GM12865 (cell line): ENCODE data around the gene SYNGR3.

Experiments
- DNase-seq: peaks from one replicate; pipeline ENCODE4 v3.0.0; 2010; ENCODE audit warnings: low read depth
- H3K4me3 ChIP-seq: 2 replicates; pipeline ENCODE4 v1.5.1; 2011; ENCODE audit warnings: mild to moderate bottlenecking, low read depth, low read length, control low read depth
- CTCF ChIP-seq: IDR thresholded peaks from 2 replicates; pipeline ENCODE4 v1.5.1; 2011; ENCODE audit warnings: low read length, control low read depth, low read depth, inconsistent platforms; ENCODE audit not compliant: insufficient read depth; ENCODE audit errors: missing control alignments

Gene SYNGR3

GRCh38 chr16:1989209-1990100, at the start of gene SYNGR3:
Gene SYNGR3 (plus strand): TSS chr16:1989970. CDS start chr16:1990103, 133 bp downstream.
- no peak for DNase-seq
- no peak for TF ChIP-seq CTCF
- peak within 1 kb of the TSS; percentile 76 for H3K4me3 ChIP-seq

GRCh38 chr16:1940273-1941161, 49.3 kb upstream of the SYNGR3 start:
- no peak overlapping the region for H3K4me3 ChIP-seq
- no peak for DNase-seq
- no peak for TF ChIP-seq CTCF

- peak overlapping the region; percentile 82 for H3K4me3 ChIP-seq
- no peak for TF ChIP-seq CTCF
- no peak for DNase-seq
Measured at GRCh38 chr16:1941162-1942046, 48.4 kb upstream of the SYNGR3 start.

GRCh38 chr16:1942047-1942809, 47.5 kb upstream of the SYNGR3 start:
- DNase-seq, result no peak
- H3K4me3 ChIP-seq, result peak overlapping the region; percentile 82

GRCh38 chr16:1942810-1943726, 46.7 kb upstream of the SYNGR3 start, which contains the start of gene MSRB1:
Gene MSRB1 (minus strand): TSS chr16:1943199. CDS start chr16:1943156, 43 bp downstream.
- TF ChIP-seq CTCF, result no peak
- DNase-seq, result peak; percentile 99
- peak within 1 kb of the TSS; percentile 82 for H3K4me3 ChIP-seq

More at GRCh38 chr16:1942047-1942809, 47.5 kb upstream of the SYNGR3 start:
- no peak for TF ChIP-seq CTCF
